ENCODE measurements around the gene HSPA12A. TPM values are rescaled to one million over a fixed set of nuclear protein-coding genes. Genes with fewer than 3 reads are reported as not detected.

Gene HSPA12A
- total RNA-seq, 1 experiment from 2014 or later, result 1.4 TPM

GRCh38 chr10:116699471-116700150 lies 42.8 kb downstream of the HSPA12A start:
- H3K4me1 ChIP-seq (ENCODE audit: insufficient read depth, low read length, poor library complexity, severe bottlenecking), result no peaks in the 10 kb centered on the region
- peak; percentile 10 for DNase-seq (ENCODE audit: low spot score)
- ChIA-PET POLR2A (ENCODE audit: low non-redundant PET) (interaction anchor here (0.5 kb wide), 1 partner anchor 743 kb away, joined by 3 read pairs; no protein-coding TSS in a partner anchor), CTCF (no interaction called here)
- no peaks in the 10 kb centered on the region for H3K36me3 ChIP-seq (ENCODE audit: insufficient read depth, low read length, poor library complexity, severe bottlenecking)
- H3K9me3 ChIP-seq (ENCODE audit: low read depth, low read length, poor library complexity, severe bottlenecking), result no peaks in the 10 kb centered on the region
- intact Hi-C loops (cut with micrococcal nuclease; ENCODE audit: unreplicated experiment), result no loop called here
- H3K27ac ChIP-seq (ENCODE audit: low read depth, low read length, poor library complexity, severe bottlenecking), result no peak overlapping the region
- H3K4me3 ChIP-seq (ENCODE audit: low read depth, low read length, poor library complexity, severe bottlenecking), result no peak overlapping the region
- H3K27me3 ChIP-seq (replicated peaks; ENCODE audit: insufficient read depth, low read depth, low read length, poor library complexity), result no peaks in the 10 kb centered on the region
- BruUV-seq (replicated peaks), result no TSS peak
- TF ChIP-seq CTCF (conservative IDR thresholded peaks at IDR 0.05; ENCODE audit: low read depth, low read length) (no peak), EZH2 (IDR thresholded peaks at IDR 0.05; ENCODE audit: borderline replicate concordance, low read depth, low read length, poor library complexity, severe bottlenecking) (no peak)

- no TSS peak for BruUV-seq (replicated peaks)
- intact Hi-C loops (cut with micrococcal nuclease; ENCODE audit: unreplicated experiment), result no loop called here
- Histone ChIP-seq H3K4me1 (ENCODE audit: insufficient read depth, low read length, poor library complexity, severe bottlenecking) (no peaks in the 10 kb centered on the region), H3K36me3 (ENCODE audit: insufficient read depth, low read length, poor library complexity, severe bottlenecking) (no peaks in the 10 kb centered on the region), H3K9me3 (ENCODE audit: low read depth, low read length, poor library complexity, severe bottlenecking) (no peaks in the 10 kb centered on the region), H3K4me3 (ENCODE audit: low read depth, low read length, poor library complexity, severe bottlenecking) (no peak overlapping the region), H3K27ac (ENCODE audit: low read depth, low read length, poor library complexity, severe bottlenecking) (no peak overlapping the region), H3K27me3 (replicated peaks; ENCODE audit: insufficient read depth, low read depth, low read length, poor library complexity) (no peaks in the 10 kb centered on the region)
- TF ChIP-seq EZH2 (IDR thresholded peaks at IDR 0.05; ENCODE audit: borderline replicate concordance, low read depth, low read length, poor library complexity, severe bottlenecking) (no peak), CTCF (conservative IDR thresholded peaks at IDR 0.05; ENCODE audit: low read depth, low read length) (no peak)
- POLR2A ChIA-PET (ENCODE audit: low non-redundant PET), result no interaction called here
- CTCF ChIA-PET, result no interaction called here
- no peak for DNase-seq (ENCODE audit: low spot score)
Measured at GRCh38 chr10:116699049-116699448, 43.3 kb downstream of the HSPA12A start.

- Histone ChIP-seq H3K4me1 (ENCODE audit: insufficient read depth, low read length, poor library complexity, severe bottlenecking) (no peaks in the 10 kb centered on the region), H3K27ac (ENCODE audit: low read depth, low read length, poor library complexity, severe bottlenecking) (no peak overlapping the region), H3K36me3 (ENCODE audit: insufficient read depth, low read length, poor library complexity, severe bottlenecking) (no peaks in the 10 kb centered on the region), H3K27me3 (replicated peaks; ENCODE audit: insufficient read depth, low read depth, low read length, poor library complexity) (no peaks in the 10 kb centered on the region), H3K9me3 (ENCODE audit: low read depth, low read length, poor library complexity, severe bottlenecking) (no peaks in the 10 kb centered on the region), H3K4me3 (ENCODE audit: low read depth, low read length, poor library complexity, severe bottlenecking) (no peak overlapping the region)
- ChIA-PET CTCF (no interaction called here), POLR2A (ENCODE audit: low non-redundant PET) (no interaction called here)
- BruUV-seq (replicated peaks), result no TSS peak
- no peak for TF ChIP-seq EZH2 (IDR thresholded peaks at IDR 0.05; ENCODE audit: borderline replicate concordance, low read depth, low read length, poor library complexity, severe bottlenecking)
- no peak for DNase-seq (ENCODE audit: low spot score)
- intact Hi-C loops (cut with micrococcal nuclease; ENCODE audit: unreplicated experiment), result no loop called here
Measured at GRCh38 chr10:116698364-116698763, 44.0 kb downstream of the HSPA12A start.

GRCh38 chr10:116697816-116698215 lies 44.5 kb downstream of the HSPA12A start:
- no peak for TF ChIP-seq EZH2 (IDR thresholded peaks at IDR 0.05; ENCODE audit: borderline replicate concordance, low read depth, low read length, poor library complexity, severe bottlenecking)
- no peak for TF ChIP-seq CTCF (conservative IDR thresholded peaks at IDR 0.05; ENCODE audit: low read depth, low read length)
- ChIA-PET POLR2A (ENCODE audit: low non-redundant PET) (no interaction called here), CTCF (no interaction called here)
- Histone ChIP-seq H3K36me3 (ENCODE audit: insufficient read depth, low read length, poor library complexity, severe bottlenecking) (no peaks in the 10 kb centered on the region), H3K4me3 (ENCODE audit: low read depth, low read length, poor library complexity, severe bottlenecking) (no peak overlapping the region), H3K27ac (ENCODE audit: low read depth, low read length, poor library complexity, severe bottlenecking) (no peak overlapping the region), H3K4me1 (ENCODE audit: insufficient read depth, low read length, poor library complexity, severe bottlenecking) (no peaks in the 10 kb centered on the region), H3K27me3 (replicated peaks; ENCODE audit: insufficient read depth, low read depth, low read length, poor library complexity) (no peaks in the 10 kb centered on the region), H3K9me3 (ENCODE audit: low read depth, low read length, poor library complexity, severe bottlenecking) (no peaks in the 10 kb centered on the region)
- intact Hi-C loops (cut with micrococcal nuclease; ENCODE audit: unreplicated experiment), result no loop called here
- DNase-seq (ENCODE audit: low spot score), result no peak
- BruUV-seq (replicated peaks), result no TSS peak

Data from A673 (cell line).